ENCODE measurements around the gene COTL1. TPM values are rescaled to one million over a fixed set of nuclear protein-coding genes. Genes with fewer than 3 reads are reported as not detected.

Gene COTL1
- total RNA-seq, 2 experiments from 2014 or later = 179 to 181 TPM

DNA sequence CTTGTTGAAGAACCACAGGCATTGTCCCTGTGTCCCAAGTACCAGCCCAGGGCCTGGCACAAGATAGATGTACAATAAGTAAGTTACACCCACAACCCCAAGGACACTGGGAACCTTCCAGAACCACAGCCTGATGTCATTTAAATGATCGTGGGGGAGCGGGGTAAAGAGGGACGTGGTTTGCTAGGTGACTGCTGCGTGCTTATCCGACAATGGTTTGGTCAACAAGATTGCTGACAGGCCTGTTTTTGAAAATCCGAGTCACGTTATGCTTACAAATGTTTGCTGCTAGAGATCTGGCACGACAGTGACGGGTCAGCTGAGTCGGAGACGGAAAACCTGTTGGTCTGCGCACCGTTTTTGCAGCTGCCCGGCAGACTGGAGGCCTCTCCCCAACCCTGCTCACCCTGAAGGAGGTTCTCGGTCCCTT lies 22.8 kb downstream of the COTL1 start:
- H3K9me3 ChIP-seq (ENCODE audit: control insufficient read depth in 1 of 2, insufficient read depth in 1 of 2, low read length in 2 of 2) = no peaks in the 10 kb centered on the region
- ATAC-seq (ENCODE audit: poor library complexity) (no peak), DNase-seq (peak in 4 of 14 experiments; percentile 38 to 65 (median 62))
- Mint-ChIP-seq H3K27ac (peak overlapping the region; percentile 92), H3K4me3 (peak overlapping the region; percentile 86), H3K27me3 (no peaks in the 10 kb centered on the region), H3K4me1 (ENCODE audit: low read depth) (peaks cover 79% of the 10 kb centered on the region), H3K36me3 (ENCODE audit: low read depth) (peaks cover 64% of the 10 kb centered on the region), H3K9me3 (no peaks in the 10 kb centered on the region)
- POLR2A ChIA-PET = interaction anchor here (1.3 to 2.2 kb wide), 5 partner anchors 12 to 27 kb away, joined by 4 to 16 read pairs (median 6); no protein-coding TSS in a partner anchor
- CTCF ChIA-PET = interaction anchor here (1.3 kb wide), 1 partner anchor 85 kb away, joined by 6 read pairs; no protein-coding TSS in a partner anchor
- peak overlapping the region; percentile 61 for H3K4me3 ChIP-seq (ENCODE audit: low read length)
- peaks cover 75% of the 10 kb centered on the region for H3K4me1 ChIP-seq (ENCODE audit: insufficient read depth, low read length)
- peaks cover 31% of the 10 kb centered on the region for H3K36me3 ChIP-seq (ENCODE audit: insufficient read depth, low read length)
- TF ChIP-seq, protein P1, sequence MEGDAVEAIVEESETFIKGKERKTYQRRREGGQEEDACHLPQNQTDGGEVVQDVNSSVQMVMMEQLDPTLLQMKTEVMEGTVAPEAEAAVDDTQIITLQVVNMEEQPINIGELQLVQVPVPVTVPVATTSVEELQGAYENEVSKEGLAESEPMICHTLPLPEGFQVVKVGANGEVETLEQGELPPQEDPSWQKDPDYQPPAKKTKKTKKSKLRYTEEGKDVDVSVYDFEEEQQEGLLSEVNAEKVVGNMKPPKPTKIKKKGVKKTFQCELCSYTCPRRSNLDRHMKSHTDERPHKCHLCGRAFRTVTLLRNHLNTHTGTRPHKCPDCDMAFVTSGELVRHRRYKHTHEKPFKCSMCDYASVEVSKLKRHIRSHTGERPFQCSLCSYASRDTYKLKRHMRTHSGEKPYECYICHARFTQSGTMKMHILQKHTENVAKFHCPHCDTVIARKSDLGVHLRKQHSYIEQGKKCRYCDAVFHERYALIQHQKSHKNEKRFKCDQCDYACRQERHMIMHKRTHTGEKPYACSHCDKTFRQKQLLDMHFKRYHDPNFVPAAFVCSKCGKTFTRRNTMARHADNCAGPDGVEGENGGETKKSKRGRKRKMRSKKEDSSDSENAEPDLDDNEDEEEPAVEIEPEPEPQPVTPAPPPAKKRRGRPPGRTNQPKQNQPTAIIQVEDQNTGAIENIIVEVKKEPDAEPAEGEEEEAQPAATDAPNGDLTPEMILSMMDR (IDR thresholded peaks at IDR 0.05) = no peak
- peak overlapping the region; percentile 81 to 96 for H3K27ac ChIP-seq (ENCODE audit: low read depth in 1 of 2, low read length in 2 of 2)
- intact Hi-C loops (cut with DNase I, micrococcal nuclease) = no loop called here
- H3K27me3 ChIP-seq (ENCODE audit: control insufficient read depth in 1 of 2, insufficient read depth in 2 of 2, low read length in 2 of 2) = no peaks in the 10 kb centered on the region

DNA sequence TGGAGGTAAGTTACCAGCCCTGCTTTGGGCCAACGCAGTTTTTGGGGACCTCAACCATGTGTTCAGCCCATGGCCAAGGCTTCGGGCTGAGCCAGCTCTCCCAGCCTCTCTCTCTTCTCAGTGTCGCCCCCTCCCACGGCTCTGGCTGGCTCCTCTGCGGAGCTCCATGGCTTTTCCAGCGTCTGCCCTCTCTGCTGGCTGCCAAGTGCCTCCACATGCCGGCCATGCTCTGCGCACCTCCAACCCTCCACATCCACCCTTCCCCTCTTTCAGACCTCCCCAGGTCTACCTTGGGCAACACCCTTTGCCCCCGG lies 23.2 kb downstream of the COTL1 start:
- H3K4me3 Mint-ChIP-seq = peak overlapping the region; percentile 86
- peaks cover 67% of the 10 kb centered on the region for H3K36me3 Mint-ChIP-seq (ENCODE audit: low read depth)
- H3K27ac Mint-ChIP-seq = peak overlapping the region; percentile 92
- intact Hi-C loops (cut with DNase I, micrococcal nuclease) = loop anchor here in 1 of 2 experiments (1.0 kb wide), 1 partner anchor 23 kb away; no protein-coding TSS in a partner anchor
- TF ChIP-seq, protein P1 (IDR thresholded peaks at IDR 0.05) = no peak
- Histone ChIP-seq H3K27me3 (ENCODE audit: control insufficient read depth in 1 of 2, insufficient read depth in 2 of 2, low read length in 2 of 2) (no peaks in the 10 kb centered on the region), H3K4me1 (ENCODE audit: insufficient read depth, low read length) (peaks cover 71% of the 10 kb centered on the region), H3K4me3 (ENCODE audit: low read length) (peak overlapping the region; percentile 61), H3K9me3 (ENCODE audit: control insufficient read depth in 1 of 2, insufficient read depth in 1 of 2, low read length in 2 of 2) (no peaks in the 10 kb centered on the region), H3K36me3 (ENCODE audit: insufficient read depth, low read length) (peaks cover 35% of the 10 kb centered on the region), H3K27ac (ENCODE audit: low read depth in 1 of 2, low read length in 2 of 2) (peak overlapping the region; percentile 81 to 96)
- H3K27me3 Mint-ChIP-seq = no peaks in the 10 kb centered on the region
- H3K4me1 Mint-ChIP-seq (ENCODE audit: low read depth) = peaks cover 75% of the 10 kb centered on the region
- CTCF ChIA-PET = interaction anchor here (1.1 to 1.3 kb wide), 2 partner anchors 28 to 84 kb away, joined by 6 read pairs; no protein-coding TSS in a partner anchor
- H3K9me3 Mint-ChIP-seq = no peaks in the 10 kb centered on the region
- POLR2A ChIA-PET = interaction anchor here (0.6 to 2.2 kb wide), 14 partner anchors 10 to 90 kb away, joined by 3 to 16 read pairs (median 4); partner anchors contain the start of genes COTL1 and MEAK7
- no peak for ATAC-seq (ENCODE audit: poor library complexity)
- DNase-seq = no peak

DNA sequence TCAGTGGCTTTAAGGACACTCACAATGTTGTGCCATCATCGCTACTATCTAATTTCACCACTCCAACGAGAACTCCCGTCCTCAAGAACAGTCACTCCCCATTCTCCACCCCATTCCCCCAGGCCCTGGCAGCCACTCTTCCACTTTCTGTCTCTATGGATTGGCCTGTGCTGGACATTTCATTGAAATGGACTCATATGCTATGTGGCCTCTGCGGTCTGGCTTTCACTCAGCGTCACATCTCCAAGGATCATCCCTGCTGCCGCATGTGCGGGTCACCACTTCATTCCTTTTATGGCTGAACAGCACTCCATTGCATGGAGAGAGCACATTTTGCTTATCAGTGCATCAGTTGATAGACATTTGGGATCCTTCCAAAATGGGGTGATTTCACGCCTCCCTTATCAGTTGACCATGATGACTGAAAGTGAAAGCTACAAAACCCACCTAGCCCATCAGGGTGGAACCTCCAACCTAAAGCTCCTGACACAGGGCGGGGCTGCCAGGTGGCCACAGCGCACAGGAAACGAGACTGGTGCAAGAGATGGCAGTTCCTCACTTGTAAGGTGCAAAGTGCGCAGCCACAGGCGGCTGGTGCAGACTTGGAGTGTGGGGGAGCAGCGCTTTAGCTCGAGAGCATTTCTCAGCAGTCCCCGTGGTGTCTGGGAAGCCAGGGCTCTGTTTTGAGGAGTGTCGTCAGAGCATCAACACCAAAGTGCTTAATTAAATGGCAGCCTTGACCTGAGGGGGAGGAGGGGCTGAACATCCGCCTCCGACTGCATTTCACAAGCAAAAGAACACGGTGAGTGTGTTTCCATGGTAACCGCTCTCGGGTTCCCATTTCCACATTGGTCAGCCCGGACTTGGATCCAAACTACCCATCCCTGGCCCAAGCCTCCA lies 23.8 kb downstream of the COTL1 start:
- Mint-ChIP-seq H3K36me3 (ENCODE audit: low read depth) (peaks cover 74% of the 10 kb centered on the region), H3K4me1 (ENCODE audit: low read depth) (peaks cover 69% of the 10 kb centered on the region), H3K27ac (peak overlapping the region; percentile 92), H3K4me3 (peak overlapping the region; percentile 86), H3K27me3 (no peaks in the 10 kb centered on the region), H3K9me3 (no peaks in the 10 kb centered on the region)
- intact Hi-C loops (cut with DNase I, micrococcal nuclease) = loop anchor here in 1 of 2 experiments (1.0 kb wide), 1 partner anchor 23 kb away; no protein-coding TSS in a partner anchor
- TF ChIP-seq, protein P1 (IDR thresholded peaks at IDR 0.05) = no peak
- Histone ChIP-seq H3K4me3 (ENCODE audit: low read length) (peak overlapping the region; percentile 61), H3K27ac (ENCODE audit: low read depth in 1 of 2, low read length in 2 of 2) (peak overlapping the region; percentile 81 to 96), H3K36me3 (ENCODE audit: insufficient read depth, low read length) (peaks cover 41% of the 10 kb centered on the region), H3K27me3 (ENCODE audit: control insufficient read depth in 1 of 2, insufficient read depth in 2 of 2, low read length in 2 of 2) (no peaks in the 10 kb centered on the region), H3K9me3 (ENCODE audit: control insufficient read depth in 1 of 2, insufficient read depth in 1 of 2, low read length in 2 of 2) (no peaks in the 10 kb centered on the region), H3K4me1 (ENCODE audit: insufficient read depth, low read length) (peaks cover 65% of the 10 kb centered on the region)
- ChIA-PET CTCF (interaction anchor here (1.1 to 1.3 kb wide), 2 partner anchors 29 to 84 kb away, joined by 6 read pairs; no protein-coding TSS in a partner anchor), POLR2A (interaction anchor here (0.6 to 2.2 kb wide), 15 partner anchors 9 to 89 kb away, joined by 3 to 16 read pairs (median 4); partner anchors contain the start of genes COTL1 and MEAK7)
- ATAC-seq (ENCODE audit: poor library complexity) (peak; percentile 90), DNase-seq (peak; percentile 62 to 93 (median 80))

Measured in CD4-positive, alpha-beta T cell (primary cell).